Measurements from ENCODE around the gene MAN2A2.

MAN2A2 gene

DNA sequence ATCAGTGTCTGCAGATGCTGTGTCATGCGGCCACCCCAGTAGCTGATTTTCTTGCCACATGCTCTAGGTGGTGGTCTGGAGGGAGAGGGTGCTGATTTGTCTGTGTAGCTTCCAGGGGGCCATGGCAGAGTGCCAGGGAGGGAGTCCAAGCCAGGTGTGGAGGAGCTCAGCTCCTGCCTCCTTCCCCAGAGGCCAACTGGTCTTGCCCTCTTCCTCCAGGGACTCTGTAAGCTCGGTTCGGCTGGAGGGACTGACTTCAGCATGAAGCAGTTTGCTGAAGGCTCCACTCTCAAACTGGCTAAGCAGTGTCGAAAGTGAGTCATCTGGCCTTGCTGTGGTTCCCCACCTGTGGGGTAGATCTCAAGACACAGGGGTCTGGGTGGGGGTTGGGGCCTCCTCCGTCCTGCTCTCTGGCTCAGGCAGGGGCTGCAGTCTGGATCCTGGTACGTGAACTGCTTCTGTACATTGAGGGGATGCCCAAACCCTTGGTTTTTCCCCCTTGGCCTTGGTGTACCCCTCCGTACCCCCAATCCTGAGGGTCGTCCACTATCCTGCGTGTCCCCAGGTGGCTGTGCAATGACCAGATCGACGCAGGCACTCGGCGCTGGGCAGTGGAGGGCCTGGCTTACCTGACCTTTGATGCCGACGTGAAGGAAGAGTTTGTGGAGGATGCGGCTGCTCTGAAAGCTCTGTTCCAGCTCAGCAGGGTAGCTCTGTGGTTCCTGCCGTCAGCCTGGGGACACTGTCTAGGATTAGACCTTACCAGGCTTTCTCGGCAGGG is 44.7 kb downstream of the MAN2A2 start:
- DNase-seq, result no peak

DNA sequence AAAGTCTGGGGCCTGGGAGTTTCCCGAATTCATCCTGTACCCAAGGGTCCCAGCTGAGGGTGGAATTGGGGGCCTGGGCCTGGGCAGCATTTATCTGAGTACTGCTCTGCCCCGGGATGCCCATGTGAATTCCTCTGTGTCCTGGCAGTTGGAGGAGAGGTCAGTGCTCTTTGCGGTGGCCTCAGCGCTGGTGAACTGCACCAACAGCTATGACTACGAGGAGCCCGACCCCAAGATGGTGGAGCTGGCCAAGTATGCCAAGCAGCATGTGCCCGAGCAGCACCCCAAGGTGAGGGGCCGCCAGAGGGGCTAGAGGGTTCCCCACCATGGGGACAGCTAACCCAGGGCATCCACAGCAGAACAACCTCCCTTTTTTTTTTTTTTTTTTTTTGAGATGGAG is 45.4 kb downstream of the MAN2A2 start:
- no peak for DNase-seq

DNA sequence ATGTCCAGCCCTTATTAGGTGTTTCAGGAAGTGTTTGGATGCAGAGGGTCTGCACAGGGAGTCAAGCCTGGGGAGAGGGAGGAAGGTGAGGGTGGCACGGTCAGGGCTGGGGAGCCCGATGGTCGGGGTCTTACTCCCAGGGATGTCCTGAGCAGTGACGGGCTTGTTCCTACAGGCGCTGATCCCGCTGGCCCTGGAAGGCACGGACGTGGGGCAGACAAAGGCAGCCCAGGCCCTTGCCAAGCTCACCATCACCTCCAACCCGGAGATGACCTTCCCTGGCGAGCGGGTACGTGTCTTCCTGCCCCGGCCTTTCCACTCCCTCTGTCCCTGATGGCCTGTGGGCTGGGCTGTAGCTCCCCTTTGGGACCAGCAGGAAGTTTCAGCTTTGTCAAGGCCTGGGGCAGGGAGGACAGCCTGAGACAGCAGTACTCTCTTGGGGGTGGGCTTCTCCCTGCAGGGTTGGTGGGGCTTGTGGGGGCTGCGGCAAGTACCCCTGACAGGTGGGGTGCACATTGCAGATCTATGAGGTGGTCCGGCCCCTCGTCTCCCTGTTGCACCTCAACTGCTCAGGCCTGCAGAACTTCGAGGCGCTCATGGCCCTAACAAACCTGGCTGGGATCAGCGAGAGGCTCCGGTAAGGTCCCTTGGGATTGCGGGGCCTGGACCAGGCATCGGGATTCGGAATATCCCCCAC is 47.0 kb downstream of the MAN2A2 start:
- no peak for DNase-seq

DNA sequence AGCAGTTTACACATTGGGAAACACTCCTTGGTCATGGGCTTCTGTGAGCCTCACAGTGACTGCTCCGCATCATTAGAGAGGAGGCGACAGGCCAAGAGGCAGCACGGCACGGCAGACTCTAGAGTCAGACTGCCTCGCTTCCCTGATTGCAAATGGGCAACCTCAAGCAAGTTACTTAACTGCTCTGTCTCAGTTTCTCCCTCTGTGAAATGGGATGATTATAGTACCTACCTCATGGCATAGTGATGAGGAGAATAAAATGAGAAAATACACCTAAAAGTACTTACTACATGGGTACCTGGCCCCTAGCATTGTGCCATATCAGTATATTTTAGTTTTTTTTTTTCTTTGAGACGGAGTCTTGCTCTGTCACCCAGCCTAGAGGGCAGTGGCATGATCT is 47.6 kb downstream of the MAN2A2 start:
- no peak for DNase-seq

DNA sequence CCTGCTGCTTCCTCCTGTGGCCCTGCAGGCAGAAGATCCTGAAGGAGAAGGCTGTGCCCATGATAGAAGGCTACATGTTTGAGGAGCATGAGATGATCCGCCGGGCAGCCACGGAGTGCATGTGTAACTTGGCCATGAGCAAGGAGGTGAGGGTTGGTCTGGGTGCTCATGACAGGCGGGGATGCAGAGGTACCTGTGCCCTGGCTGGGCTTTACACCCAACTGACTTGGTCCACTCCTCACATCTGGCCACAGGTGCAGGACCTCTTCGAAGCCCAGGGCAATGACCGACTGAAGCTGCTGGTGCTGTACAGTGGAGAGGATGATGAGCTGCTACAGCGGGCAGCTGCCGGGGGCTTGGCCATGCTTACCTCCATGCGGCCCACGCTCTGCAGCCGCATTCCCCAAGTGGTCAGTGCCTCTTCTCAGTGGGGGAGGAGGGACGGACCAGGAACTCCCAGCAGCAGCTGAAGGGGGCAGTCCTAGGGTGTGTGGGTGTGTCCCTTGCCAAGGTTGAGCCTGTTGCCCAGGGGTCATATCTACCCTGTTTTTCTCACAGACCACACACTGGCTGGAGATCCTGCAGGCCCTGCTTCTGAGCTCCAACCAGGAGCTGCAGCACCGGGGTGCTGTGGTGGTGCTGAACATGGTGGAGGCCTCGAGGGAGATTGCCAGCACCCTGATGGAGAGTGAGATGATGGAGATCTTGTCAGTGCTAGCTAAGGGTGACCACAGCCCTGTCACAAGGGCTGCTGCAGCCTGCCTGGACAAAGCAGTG is 50.0 kb downstream of the MAN2A2 start:
- DNase-seq, result no peak

DNA sequence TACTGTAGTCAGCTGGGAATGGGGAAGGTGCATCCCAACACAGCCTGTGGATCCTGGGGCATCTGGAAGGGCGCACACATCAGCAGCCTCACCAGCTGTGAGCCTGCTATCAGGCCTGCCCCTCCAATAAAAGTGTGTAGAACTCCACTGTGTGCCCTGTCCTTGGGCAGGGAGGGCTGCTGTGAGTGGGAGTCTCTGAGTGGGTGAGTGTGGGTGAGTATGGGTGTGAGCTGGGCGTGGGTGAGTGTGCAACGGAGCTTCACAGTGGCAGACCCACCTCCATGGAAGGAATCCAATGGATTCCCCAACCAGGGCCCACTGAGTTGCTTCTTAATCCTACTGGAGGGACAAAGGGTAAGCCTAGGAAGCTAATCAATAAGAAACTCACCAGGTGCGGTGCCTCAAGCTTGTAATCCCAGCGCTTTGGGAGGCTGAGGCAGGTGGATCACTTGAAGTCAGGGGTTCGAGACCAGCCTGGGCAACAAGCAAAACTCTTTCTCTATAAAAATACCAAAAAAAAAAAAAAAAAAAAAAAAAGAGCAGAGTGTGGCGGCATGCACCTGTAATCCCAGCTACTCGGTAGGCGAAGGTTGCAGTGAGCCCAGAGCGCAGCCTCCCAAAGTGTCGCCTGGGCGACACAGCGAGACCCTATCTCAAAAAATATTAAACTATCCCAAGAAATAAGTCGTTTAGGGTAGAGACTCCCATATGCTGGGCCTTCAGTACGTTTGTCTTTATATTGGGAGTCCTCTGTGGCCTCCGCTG is 51.0 kb downstream of the MAN2A2 start:
- DNase-seq, result no peak

DNA sequence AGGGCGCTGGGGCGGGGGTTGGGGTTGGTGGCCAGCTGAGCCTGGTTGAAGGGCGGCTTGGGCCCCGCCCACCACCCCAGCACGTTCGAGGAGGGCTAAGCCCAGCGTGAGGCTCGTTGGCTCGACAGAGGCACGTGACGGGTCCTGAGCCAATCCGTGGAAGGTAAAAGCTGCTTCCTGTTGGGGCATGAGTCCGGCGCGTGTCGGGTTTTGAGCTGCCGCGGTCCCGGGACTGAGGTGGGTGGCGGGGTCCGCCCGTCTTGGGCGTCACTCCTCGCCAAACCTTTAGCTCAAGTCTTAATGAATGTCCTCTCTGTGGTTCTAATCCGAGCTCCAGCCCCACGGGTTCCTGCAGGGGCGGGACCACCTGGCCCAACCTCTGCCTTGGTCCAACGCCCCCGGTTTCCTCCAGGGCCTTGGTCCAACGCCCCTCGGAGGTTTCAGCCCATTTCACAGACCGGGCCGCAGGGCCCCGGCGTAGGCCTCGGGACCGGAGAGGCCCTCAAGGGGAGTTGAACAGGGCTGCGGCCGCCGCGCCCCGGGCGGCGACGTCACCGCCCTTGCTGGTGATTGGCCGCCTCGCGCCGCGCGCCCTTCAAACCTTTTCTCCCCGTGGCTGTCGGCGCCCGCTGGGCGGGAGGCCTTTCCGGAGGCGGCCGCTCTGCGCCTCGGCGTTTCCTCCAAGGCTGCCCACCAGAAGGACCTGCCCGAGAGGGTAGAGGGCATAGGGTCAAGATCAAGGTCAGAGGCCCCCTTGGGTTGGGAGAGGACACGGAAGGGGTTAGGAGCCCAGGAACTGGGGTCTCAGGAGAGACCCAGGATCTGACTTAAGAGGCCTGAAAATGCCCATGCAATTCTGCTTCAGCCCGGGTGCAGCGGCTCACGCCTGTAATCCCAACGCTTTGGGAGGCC is 51.9 kb downstream of the MAN2A2 start, which contains the start of gene RCCD1:
TSS of gene RCCD1 (plus strand) at position 173 of the 912 bp plus-strand sequence. CDS start 1,851 bp downstream, outside the sequence.
- peak; percentile 87 for DNase-seq

DNA sequence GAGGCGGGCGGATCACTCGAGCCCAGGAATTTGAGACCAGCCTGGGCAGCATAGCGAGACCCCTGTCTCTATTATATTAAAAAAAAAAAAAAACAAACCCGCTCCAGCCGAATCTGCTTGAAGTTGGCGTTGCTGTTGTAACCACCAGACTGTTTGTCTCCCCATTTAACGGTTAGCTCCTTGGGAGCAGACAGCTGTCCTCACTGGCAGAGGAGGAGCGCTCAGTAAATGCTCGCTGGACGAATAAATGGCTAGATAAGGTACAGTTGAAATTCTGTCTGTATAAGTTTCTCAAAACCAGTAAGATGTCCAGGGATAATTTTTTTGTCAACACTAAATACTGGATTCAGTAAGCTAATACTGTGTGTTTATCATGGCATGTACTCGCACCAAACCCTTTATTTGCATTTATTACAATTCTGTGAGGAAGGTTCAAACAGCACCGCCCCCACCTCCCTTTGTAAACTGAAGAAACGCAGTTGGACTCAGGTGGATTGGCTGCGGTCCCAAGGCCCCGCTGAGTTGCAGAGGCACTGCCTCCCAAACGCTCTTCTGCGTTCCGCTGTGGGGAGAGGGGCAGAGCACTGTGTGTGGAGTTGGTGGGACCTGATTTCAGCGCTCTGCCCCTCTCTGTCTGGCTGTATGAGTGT is 52.6 kb downstream of the MAN2A2 start:
- no peak for DNase-seq

DNA sequence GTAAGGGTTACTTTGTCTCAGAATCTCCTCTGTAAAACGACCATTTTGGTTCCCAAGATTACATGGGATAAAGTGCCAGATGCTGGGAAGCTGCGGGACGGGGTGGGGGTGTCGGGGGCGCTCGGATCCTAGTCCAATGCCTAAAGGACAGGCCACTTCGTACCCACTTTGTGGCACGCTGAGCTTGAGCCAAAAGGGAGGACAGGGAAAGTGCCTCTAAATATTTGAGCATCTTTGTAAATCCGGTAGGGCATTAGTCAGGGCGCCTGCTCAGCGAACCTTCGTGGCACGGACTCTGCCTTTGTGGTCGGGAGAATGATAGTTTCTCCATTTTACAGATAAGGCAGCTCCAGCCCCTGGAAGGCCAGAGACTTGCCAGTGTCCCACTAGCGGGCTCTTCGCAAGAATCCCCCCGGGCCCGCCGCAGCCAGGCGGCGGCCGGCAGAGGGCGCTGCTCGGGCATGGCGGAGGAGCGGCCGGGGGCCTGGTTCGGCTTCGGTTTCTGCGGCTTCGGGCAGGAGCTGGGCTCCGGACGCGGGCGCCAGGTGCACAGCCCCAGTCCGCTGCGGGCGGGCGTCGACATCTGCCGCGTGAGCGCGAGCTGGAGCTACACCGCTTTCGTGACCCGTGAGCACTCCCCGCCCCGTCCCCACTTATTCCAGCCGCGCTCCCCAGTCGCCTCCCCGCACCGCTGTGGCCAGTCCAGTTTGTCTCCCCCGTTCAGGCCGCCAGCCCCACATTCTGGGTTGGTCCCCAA is 53.4 kb downstream of the MAN2A2 start:
- DNase-seq, result peak; percentile 68

DNA sequence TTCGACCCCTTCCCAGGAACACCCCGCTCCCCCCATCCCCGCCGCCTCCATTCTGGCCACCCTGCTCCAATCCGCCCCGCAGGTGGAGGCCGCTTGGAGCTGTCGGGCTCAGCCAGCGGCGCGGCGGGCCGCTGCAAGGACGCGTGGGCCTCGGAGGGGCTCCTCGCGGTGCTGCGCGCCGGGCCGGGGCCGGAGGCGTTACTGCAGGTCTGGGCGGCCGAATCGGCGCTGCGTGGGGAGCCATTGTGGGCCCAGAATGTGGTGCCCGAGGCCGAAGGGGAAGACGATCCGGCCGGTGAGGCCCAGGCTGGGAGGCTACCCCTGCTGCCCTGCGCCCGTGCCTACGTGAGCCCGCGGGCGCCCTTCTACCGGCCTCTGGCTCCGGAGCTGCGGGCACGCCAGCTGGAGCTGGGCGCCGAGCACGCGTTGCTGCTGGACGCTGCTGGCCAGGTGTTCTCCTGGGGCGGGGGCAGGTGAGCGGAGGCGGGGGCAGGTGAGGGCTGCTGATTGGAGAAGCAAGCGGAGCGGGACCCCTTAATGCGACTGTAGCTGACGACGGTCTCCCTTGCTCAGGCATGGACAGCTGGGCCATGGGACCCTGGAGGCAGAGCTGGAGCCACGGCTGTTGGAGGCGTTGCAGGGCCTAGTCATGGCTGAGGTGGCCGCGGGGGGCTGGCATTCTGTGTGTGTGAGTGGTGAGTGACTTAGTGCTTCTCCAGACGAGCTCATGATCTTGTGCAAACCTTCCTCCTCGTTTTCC is 54.1 kb downstream of the MAN2A2 start:
- DNase-seq, result no peak

DNA sequence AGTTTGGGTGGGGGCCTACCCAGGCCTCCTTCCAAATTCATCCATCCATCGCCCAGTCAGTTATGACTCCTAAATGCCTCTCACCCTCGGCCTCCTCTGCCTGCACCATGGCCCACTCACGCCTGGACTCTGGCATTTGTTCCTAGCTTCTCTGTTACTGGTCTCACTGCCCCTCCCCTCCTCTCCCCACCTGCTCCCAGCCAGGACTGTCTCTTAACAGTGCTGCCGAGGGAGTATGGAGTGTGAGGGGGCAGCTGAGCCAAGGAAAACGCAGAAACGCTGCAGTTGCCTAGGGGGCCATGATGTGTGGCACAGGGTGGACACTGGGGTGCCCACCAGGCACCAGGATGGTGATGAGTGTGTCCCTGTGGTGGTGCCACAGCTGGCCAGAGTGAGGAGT is 54.7 kb downstream of the MAN2A2 start:
- DNase-seq, result no peak

DNA sequence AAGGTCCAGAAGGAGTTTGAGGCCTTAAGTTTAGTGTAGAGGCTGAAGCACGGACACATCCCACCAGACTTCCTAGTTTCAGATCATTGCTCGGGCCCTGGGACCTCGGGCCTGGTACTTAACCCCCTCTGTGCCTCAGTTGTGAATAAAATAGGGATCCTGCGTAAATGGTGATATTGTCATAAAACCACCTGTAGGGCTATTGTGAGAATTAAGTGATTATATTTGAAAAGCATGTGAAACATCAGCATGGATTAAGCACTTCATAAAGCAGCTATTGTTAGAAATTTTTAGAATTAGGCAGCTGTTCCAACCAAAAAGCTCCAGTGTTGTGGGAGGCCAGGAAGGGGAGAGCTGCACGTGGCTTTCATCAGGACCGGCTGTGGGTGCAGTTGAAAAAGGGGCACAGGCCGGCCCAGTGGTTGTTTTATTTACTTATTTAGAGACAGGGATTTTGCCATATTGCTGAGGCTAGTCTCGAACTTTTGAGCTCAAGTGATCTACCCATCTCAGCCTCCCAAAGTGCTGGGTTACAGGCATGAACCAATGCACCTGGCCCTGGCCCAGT is 56.0 kb downstream of the MAN2A2 start:
- no peak for DNase-seq

DNA sequence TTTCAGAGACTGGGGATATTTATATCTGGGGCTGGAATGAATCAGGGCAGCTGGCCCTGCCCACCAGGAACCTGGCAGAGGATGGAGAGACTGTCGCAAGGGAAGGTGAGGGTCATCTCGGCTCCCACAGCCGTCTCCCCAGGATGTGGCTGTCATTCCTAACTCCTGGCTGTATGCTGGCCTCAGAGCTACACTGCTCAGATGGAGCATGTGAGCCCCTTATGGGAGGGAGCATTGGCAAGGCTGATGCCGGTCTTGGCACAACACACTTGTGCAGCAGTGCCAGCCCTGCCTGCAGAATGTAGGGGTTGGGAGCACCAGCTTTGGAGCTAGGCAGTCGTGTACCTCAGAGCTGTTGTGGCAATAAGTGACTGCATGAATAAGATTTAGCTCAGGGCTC is 56.8 kb downstream of the MAN2A2 start:
- DNase-seq, result no peak

DNA sequence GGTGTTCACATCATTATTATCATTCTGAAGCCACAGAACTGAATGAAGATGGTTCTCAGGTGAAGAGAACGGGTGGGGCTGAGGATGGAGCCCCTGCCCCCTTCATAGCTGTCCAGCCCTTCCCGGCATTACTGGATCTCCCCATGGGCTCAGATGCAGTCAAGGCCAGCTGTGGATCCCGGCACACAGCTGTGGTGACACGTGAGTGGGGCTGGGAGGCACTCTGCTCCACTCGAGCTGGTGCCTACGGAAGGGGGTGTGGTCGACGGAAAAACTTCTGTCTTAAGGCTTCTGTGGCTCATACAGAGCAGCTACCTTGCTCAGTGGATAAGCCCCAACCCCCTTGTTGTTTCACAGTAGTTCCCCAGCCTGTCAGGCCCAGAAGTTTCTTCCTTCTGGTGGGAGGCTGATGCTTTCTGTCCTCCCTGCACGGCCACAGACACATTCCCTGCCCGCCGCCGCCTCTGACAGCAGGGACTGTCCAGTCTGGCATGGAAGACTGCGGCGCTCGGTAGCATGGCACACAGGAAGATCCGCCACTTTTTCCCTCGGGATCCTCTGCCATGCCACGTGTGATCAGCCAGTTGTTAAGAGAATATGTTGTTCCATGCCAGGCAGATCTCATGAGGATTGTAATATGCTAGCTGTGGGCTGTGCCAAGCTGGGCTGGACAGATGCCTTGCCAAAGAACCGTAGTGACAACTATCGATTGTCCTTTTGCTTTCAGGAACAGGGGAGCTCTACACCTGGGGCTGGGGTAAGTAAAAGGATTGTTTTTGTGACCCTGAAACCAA is 57.4 kb downstream of the MAN2A2 start:
- DNase-seq, result no peak

DNA sequence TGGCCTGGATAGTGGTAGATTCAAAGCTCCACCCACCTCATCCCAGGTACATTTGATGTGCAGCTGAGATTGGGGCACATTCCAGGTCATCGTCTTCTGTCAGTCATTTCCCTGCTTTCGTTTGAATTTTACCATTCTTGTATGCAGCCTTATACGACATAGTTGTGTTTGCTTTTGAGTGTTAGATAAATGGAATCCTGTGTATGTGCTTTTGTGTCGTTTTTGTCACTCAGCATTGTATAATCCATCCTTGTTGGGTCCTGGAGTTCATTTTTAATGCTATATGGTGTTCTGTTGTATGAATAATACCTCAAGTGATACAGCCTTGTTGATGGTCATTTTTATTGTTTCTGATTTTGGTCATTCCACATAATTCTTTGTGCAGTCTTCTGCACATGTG is 58.9 kb downstream of the MAN2A2 start:
- no peak for DNase-seq

DNA sequence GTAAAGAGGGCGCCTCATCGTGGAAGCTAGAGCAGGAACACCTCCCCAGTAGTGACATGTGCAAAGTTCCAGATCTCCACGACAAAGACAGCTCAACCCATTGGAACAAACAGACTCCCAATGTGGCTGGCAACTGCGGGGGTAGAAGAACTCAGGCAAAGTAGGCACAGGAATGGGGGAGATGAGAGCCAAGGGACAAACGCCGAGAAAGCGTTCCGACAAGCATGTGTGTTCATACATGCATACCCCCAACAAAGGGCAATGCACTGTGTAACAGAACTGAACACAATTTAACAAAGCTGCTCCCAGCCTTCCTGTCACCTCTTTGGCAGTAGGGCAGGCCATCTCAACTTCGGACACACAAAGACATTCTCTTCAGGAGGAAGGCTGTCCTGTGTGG is 63.2 kb downstream of the MAN2A2 start:
- DNase-seq, result no peak

DNA sequence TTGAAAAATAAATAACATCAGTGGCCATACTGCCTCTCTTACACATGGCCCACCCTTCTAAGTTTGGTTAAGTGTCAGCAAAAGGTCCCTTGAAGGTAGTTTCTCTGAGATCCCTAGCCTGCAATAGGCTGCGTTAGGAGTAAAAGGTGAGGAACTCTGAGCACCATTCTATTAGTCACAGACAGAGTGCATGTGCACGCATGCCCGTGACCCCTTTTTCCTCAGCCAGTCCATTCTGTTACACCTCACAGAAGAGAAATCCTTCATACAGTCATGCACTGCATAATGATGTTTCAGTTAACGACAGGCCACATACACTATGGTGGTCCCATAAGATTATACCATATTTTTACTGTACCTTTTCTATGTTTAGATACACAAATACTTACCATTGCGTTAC is 64.1 kb downstream of the MAN2A2 start:
- no peak for DNase-seq

DNA sequence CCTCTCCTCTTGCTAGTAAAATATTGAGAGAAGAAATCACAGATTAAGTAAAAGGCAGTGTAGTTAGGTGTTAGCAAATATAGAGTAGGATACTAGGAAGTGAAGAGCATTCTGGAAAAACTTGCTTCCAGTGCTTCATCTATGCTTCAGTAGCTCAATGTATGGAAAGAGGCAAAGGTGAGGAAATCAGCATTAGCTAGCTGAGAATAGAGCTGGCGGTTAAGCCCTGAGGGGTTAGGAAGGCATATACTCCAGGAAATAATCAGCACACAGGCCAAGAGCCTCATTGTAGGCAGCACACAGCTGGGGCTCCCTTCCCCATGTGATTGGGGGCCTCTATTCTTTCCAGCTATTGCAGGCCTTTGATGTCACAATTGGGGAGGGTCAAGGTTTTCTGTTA is 65.3 kb downstream of the MAN2A2 start:
- DNase-seq, result no peak

DNA sequence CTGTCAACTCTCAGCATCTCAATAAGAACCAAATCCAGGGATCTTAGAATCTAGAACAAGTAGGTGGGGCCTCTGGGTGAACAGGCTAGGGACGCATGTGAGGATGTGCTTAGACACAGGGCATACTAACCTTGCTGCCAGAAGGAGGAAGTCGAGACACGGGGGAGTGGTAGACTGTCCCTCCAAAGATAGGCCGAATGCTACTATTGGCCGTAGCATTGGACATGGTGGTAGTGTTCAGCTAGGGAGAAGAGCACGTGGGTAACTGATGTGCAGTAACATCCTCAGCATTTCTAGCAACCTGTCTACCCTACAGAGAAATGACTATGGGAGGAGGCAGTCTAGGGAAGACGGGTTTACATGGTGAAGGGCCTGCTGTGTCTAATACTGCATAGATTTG is 67.2 kb downstream of the MAN2A2 start:
- DNase-seq, result no peak

Measured in stimulated activated CD4-positive, alpha-beta T cell treated with anti-CD3 and anti-CD28 coated beads, Interleukin-4, amount 100 ng/mL, for 1 hour (primary cell).